GM19395 (cell line): ENCODE results near the gene VAMP5.
A peak's percentile ranks its signal among the peaks of the same experiment; 100 is the strongest.
"Not testable (repeated sequence)": the region's sequence is repeated elsewhere in the genome, so short reads cannot be mapped to it uniquely, and the experiment has no call there.

Source experiments
- ATAC-seq: cut with Tn5 transposase; IDR thresholded peaks from one replicate; pipeline ENCODE4 v1.9.1; 2021; ENCODE audit warnings: mild to moderate bottlenecking, moderate library complexity; ENCODE audit not compliant: unreplicated experiment

VAMP5 gene

GRCh38 chr2:85583667-85584353 lies 421 bp upstream of the VAMP5 start:
- peak; percentile 17 for ATAC-seq

- peak; percentile 61 for ATAC-seq
These were observed 888 bp downstream of the VAMP5 start for GRCh38 chr2:85584857-85585780.

- ATAC-seq = no peak
These were observed 1.5 kb downstream of the VAMP5 start for GRCh38 chr2:85585781-85586105.

- ATAC-seq = no peak
These were observed 4.0 kb downstream of the VAMP5 start for GRCh38 chr2:85588236-85588635.

- no peak for ATAC-seq
These were observed 4.4 kb downstream of the VAMP5 start for GRCh38 chr2:85588645-85589044.

- no peak for ATAC-seq
These were observed 5.0 kb downstream of the VAMP5 start for GRCh38 chr2:85589181-85589580.

GRCh38 chr2:85589982-85590791 lies 6.0 kb downstream of the VAMP5 start:
- no peak for ATAC-seq

GRCh38 chr2:85590950-85591349 lies 6.7 kb downstream of the VAMP5 start:
- no peak for ATAC-seq

- ATAC-seq = no peak
These were observed 7.3 kb downstream of the VAMP5 start for GRCh38 chr2:85591563-85591962.

GRCh38 chr2:85592299-85592698 lies 8.1 kb downstream of the VAMP5 start:
- ATAC-seq = not testable (repeated sequence)

GRCh38 chr2:85593023-85593422 lies 8.8 kb downstream of the VAMP5 start:
- ATAC-seq = no peak

- no peak for ATAC-seq
These were observed 10.6 kb downstream of the VAMP5 start for GRCh38 chr2:85594715-85595300.

GRCh38 chr2:85595301-85596025 lies 11.2 kb downstream of the VAMP5 start, which contains the start of gene RNF181:
Gene RNF181, plus strand, starts transcription at chr2:85595745. Its CDS starts 19 bp downstream, at chr2:85595764.
- ATAC-seq = peak; percentile 99

GRCh38 chr2:85596026-85596333 lies 11.7 kb downstream of the VAMP5 start:
- peak; percentile 1 for ATAC-seq

GRCh38 chr2:85596486-85597143 lies 12.4 kb downstream of the VAMP5 start:
- ATAC-seq = no peak

- no peak for ATAC-seq
These were observed 13.0 kb downstream of the VAMP5 start for GRCh38 chr2:85597241-85597640.

GRCh38 chr2:85598594-85599340 lies 14.5 kb downstream of the VAMP5 start:
- ATAC-seq = no peak

- no peak for ATAC-seq
These were observed 15.4 kb downstream of the VAMP5 start for GRCh38 chr2:85599468-85600234.

GRCh38 chr2:85600235-85600575 lies 16.0 kb downstream of the VAMP5 start:
- ATAC-seq = no peak
